Measurements from ENCODE around the gene CYP4F2. TPM values are rescaled to one million over a fixed set of nuclear protein-coding genes. Genes with fewer than 3 reads are reported as not detected.
"Not testable (repeated sequence)": the region's sequence is repeated elsewhere in the genome, so short reads cannot be mapped to it uniquely, and the experiment has no call there.

CYP4F2 gene
- polyA plus RNA-seq, 1 of the 3 experiments (the other 2 are of a cell fraction), result not detected

GRCh38 chr19:15846923-15847322 is 51.0 kb downstream of the CYP4F2 start:
- WGBS (ENCODE audit: low lambda C conversion rate), result 0% methylated on average over 6 of the region's 6 CpGs
- no peaks in the 10 kb centered on the region for H3K9me3 ChIP-seq
- H4K20me1 ChIP-seq (ENCODE audit: insufficient read depth), result no peaks in the 10 kb centered on the region
- H3K27ac ChIP-seq (ENCODE audit: low read depth in 2 of 2, low read length in 1 of 2), result no peak overlapping the region
- CTCF ChIA-PET, result no interaction called here
- H3K4me1 ChIP-seq (ENCODE audit: control insufficient read depth in 1 of 2, insufficient read depth in 2 of 2, low read depth in 1 of 2, low read length in 1 of 2), result no peaks in the 10 kb centered on the region
- TF ChIP-seq, protein P1, sequence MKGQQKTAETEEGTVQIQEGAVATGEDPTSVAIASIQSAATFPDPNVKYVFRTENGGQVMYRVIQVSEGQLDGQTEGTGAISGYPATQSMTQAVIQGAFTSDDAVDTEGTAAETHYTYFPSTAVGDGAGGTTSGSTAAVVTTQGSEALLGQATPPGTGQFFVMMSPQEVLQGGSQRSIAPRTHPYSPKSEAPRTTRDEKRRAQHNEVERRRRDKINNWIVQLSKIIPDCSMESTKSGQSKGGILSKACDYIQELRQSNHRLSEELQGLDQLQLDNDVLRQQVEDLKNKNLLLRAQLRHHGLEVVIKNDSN (IDR thresholded peaks at IDR 0.05; ENCODE audit: borderline replicate concordance, low read depth), result no peak
- TF ChIP-seq CHD2 (IDR thresholded peaks at IDR 0.05; ENCODE audit: low read length, partially characterized antibody) (no peak), EZH2phosphoT487 (IDR thresholded peaks at IDR 0.05; ENCODE audit: borderline replicate concordance, low read depth) (no peak)
- no peak overlapping the region for H3K4me3 ChIP-seq (ENCODE audit: low read depth in 2 of 2, low read length in 1 of 2)
- H3K4me2 ChIP-seq, result no peak overlapping the region
- no peak overlapping the region for H3K9ac ChIP-seq
- H3K79me2 ChIP-seq (ENCODE audit: insufficient read depth), result no peaks in the 10 kb centered on the region
- H3K27me3 ChIP-seq (ENCODE audit: insufficient read depth), result peaks cover 13% of the 10 kb centered on the region; the same call in 1 of the 2 replicates
- no peaks in the 10 kb centered on the region for H3F3A ChIP-seq (replicated peaks; ENCODE audit: insufficient read depth)
- POLR2A ChIA-PET, result no interaction called here
- no peaks in the 10 kb centered on the region for H3K36me3 ChIP-seq (replicated peaks in 1 of 2; ENCODE audit: control insufficient read depth in 1 of 2, insufficient read depth in 2 of 2, low read length in 1 of 2)
- no peak for DNase-seq
- H3K9me2 ChIP-seq, result no peaks in the 10 kb centered on the region
- no peak overlapping the region for H2AFZ ChIP-seq (ENCODE audit: low read depth)

GRCh38 chr19:15843894-15844222 is 54.0 kb downstream of the CYP4F2 start:
- H3K4me3 ChIP-seq (ENCODE audit: low read depth in 2 of 2, low read length in 1 of 2); H2AFZ ChIP-seq (ENCODE audit: low read depth); POLR2A ChIA-PET; H3K27ac ChIP-seq (ENCODE audit: low read depth in 2 of 2, low read length in 1 of 2); H3K79me2 ChIP-seq (ENCODE audit: insufficient read depth); H3F3A ChIP-seq (replicated peaks; ENCODE audit: insufficient read depth); H3K9me2 ChIP-seq; H4K20me1 ChIP-seq (ENCODE audit: insufficient read depth); H3K9ac ChIP-seq; CTCF ChIA-PET; H3K9me3 ChIP-seq; H3K4me2 ChIP-seq; H3K4me1 ChIP-seq (ENCODE audit: control insufficient read depth in 1 of 2, insufficient read depth in 2 of 2, low read depth in 1 of 2, low read length in 1 of 2); H3K36me3 ChIP-seq (replicated peaks in 1 of 2; ENCODE audit: control insufficient read depth in 1 of 2, insufficient read depth in 2 of 2, low read length in 1 of 2); DNase-seq: not testable (repeated sequence)
- 10% methylated on average over 8 of the region's 8 CpGs for whole genome bisulfite sequencing (ENCODE audit: low lambda C conversion rate)
- peaks cover 13% of the 10 kb centered on the region; the same call in 1 of the 2 replicates for H3K27me3 ChIP-seq (ENCODE audit: insufficient read depth)

- ChIA-PET POLR2A (no interaction called here), CTCF (no interaction called here)
- 2% methylated on average over 5 of the region's 5 CpGs for WGBS (ENCODE audit: low lambda C conversion rate)
- no peak for TF ChIP-seq GATA2 (CRISPR knock-in tag; IDR thresholded peaks at IDR 0.05)
- no peak for TF ChIP-seq GABPA (IDR thresholded peaks at IDR 0.05; ENCODE audit: low read depth)
- TF ChIP-seq CTCF (IDR thresholded peaks at IDR 0.05), result no peak
- no peak for TF ChIP-seq JUND (IDR thresholded peaks at IDR 0.05)
- no peak for TF ChIP-seq ZBTB33 (IDR thresholded peaks at IDR 0.05; ENCODE audit: borderline replicate concordance, low read depth)
- TF ChIP-seq, protein P2, sequence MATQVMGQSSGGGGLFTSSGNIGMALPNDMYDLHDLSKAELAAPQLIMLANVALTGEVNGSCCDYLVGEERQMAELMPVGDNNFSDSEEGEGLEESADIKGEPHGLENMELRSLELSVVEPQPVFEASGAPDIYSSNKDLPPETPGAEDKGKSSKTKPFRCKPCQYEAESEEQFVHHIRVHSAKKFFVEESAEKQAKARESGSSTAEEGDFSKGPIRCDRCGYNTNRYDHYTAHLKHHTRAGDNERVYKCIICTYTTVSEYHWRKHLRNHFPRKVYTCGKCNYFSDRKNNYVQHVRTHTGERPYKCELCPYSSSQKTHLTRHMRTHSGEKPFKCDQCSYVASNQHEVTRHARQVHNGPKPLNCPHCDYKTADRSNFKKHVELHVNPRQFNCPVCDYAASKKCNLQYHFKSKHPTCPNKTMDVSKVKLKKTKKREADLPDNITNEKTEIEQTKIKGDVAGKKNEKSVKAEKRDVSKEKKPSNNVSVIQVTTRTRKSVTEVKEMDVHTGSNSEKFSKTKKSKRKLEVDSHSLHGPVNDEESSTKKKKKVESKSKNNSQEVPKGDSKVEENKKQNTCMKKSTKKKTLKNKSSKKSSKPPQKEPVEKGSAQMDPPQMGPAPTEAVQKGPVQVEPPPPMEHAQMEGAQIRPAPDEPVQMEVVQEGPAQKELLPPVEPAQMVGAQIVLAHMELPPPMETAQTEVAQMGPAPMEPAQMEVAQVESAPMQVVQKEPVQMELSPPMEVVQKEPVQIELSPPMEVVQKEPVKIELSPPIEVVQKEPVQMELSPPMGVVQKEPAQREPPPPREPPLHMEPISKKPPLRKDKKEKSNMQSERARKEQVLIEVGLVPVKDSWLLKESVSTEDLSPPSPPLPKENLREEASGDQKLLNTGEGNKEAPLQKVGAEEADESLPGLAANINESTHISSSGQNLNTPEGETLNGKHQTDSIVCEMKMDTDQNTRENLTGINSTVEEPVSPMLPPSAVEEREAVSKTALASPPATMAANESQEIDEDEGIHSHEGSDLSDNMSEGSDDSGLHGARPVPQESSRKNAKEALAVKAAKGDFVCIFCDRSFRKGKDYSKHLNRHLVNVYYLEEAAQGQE (IDR thresholded peaks at IDR 0.05; ENCODE audit: low read depth, low read length), result no peak
- TF ChIP-seq SMC3 (IDR thresholded peaks at IDR 0.05; ENCODE audit: low read depth, low read length), result no peak
- no peak for TF ChIP-seq FOXM1 (IDR thresholded peaks at IDR 0.05; ENCODE audit: low read depth)
- TF ChIP-seq EP300 (IDR thresholded peaks at IDR 0.05; ENCODE audit: borderline replicate concordance in 1 of 2, low read depth in 1 of 2, low read length in 1 of 2), result no peak
Observed at GRCh38 chr19:15843203-15843893, 54.5 kb downstream of the CYP4F2 start.

More at GRCh38 chr19:15843203-15843893, 54.5 kb downstream of the CYP4F2 start:
- H3K9me2 ChIP-seq, result no peaks in the 10 kb centered on the region
- H3K4me2 ChIP-seq, result no peak overlapping the region
- no peak for DNase-seq
- no peaks in the 10 kb centered on the region for H3F3A ChIP-seq (replicated peaks; ENCODE audit: insufficient read depth)
- H3K79me2 ChIP-seq (ENCODE audit: insufficient read depth), result no peaks in the 10 kb centered on the region
- H3K36me3 ChIP-seq (replicated peaks in 1 of 2; ENCODE audit: control insufficient read depth in 1 of 2, insufficient read depth in 2 of 2, low read length in 1 of 2), result no peaks in the 10 kb centered on the region
- H3K27ac ChIP-seq (ENCODE audit: low read depth in 2 of 2, low read length in 1 of 2), result no peak overlapping the region
- no peak overlapping the region for H3K9ac ChIP-seq
- no peaks in the 10 kb centered on the region for H4K20me1 ChIP-seq (ENCODE audit: insufficient read depth)
- no peaks in the 10 kb centered on the region for H3K4me1 ChIP-seq (ENCODE audit: control insufficient read depth in 1 of 2, insufficient read depth in 2 of 2, low read depth in 1 of 2, low read length in 1 of 2)
- H3K27me3 ChIP-seq (ENCODE audit: insufficient read depth), result peaks cover 13% of the 10 kb centered on the region; the same call in 1 of the 2 replicates
- H2AFZ ChIP-seq (ENCODE audit: low read depth), result no peak overlapping the region
- no peaks in the 10 kb centered on the region for H3K9me3 ChIP-seq
- H3K4me3 ChIP-seq (ENCODE audit: low read depth in 2 of 2, low read length in 1 of 2), result no peak overlapping the region

Measured in SK-N-SH (cell line).